Nasal cavity respiratory epithelium epithelial cell of viscerocranial mucosa (primary cell): Measurements from ENCODE around the gene SCFD1. TPM values are rescaled to one million over a fixed set of nuclear protein-coding genes. Genes with fewer than 3 reads are reported as not detected.

Source experiments
- total RNA-seq: library from RNA; depleted of rRNA; stranded (reverse); fragments of >200 nt; gene quantifications from 2 replicates; pipeline ENCODE4 v1.2.3, GENCODE V29; 2014

The SCFD1 gene
- 89.8 and 139 TPM in 2 replicates for total RNA-seq

DNA sequence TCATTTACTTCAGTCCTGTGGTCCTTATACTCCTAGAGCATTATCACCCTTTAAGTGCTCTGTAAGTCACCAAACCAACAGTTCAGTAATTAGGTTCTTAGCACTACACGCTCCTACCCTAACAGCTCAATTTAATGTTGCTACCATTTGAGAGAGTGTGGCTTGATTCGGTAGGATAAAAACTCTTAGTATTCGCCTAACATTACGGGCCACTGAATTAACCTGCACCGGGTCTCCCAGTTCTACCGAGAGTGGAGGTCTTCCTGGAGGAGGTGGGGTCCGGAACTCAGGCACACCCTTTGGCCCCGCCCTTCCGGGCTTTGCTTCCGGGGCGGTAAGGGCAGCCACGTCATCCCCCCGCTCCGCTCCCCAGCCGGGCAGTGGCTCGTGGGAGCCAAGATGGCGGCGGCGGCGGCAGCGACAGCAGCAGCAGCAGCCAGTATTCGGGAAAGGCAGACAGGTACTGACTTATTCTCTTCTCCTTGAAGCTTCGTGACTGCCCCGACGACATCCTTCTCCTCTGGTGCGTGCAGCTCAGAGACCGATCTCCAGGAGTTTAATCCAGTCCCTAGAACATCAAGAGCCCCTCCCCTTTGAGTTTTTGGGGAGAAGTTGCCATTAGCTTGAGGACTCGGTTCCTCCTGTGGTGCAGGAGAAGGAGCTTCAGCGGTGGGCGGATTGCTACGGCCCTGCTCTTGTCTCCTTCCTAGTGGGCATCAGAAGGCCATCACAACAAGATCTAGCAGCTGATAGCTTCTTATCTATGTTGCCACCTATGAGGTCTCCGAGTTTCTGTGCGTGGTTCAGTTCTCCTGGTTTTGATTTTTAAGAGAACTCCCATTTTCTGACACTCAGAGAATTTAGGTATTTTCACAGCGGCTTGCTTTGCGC is at the start of gene SCFD1:
TSS of gene SCFD1 (plus strand) at position 380 of the 891 bp plus-strand sequence. CDS start at position 400, 20 bp downstream.

Other genes starting within 250 kb of the SCFD1 start
- 18.1 and 21.3 TPM in 2 replicates for gene G2E3, start 63.2 kb upstream of the SCFD1 start, total RNA-seq